Prostate gland (tissue), 2 donors: ENCODE measurements around the gene BACE2. TPM values are rescaled to one million over a fixed set of nuclear protein-coding genes. Genes with fewer than 3 reads are reported as not detected.

Source experiments
- DNase-seq: peaks from one replicate; pipeline ENCODE4 v3.0.0-alpha.2; 2019; ENCODE audit warnings: low spot score
- H3K27ac ChIP-seq, 2 donors: fragments of 200-600 bp; sonication (generic); 2 replicates each; pipeline ENCODE4 v1.5.1; 2017 to 2019
- H3K27me3 ChIP-seq: fragments of 200-600 bp; sonication (generic); replicated peaks from 2 replicates; pipeline ENCODE4 v1.5.1; 2019; ENCODE audit not compliant: insufficient read depth
- H3K36me3 ChIP-seq, 2 donors: fragments of 200-600 bp; sonication (generic); 1 replicate in 1 of 2; 2 replicates in 1 of 2; pipeline versions ENCODE4 v1.5.1 to v1.8.1; 2017 to 2019
- H3K4me1 ChIP-seq: fragments of 200-600 bp; sonication (generic); replicated peaks from 2 replicates; pipeline ENCODE4 v1.5.1; 2019
- H3K4me3 ChIP-seq, 2 donors: fragments of 200-600 bp; sonication (generic); 2 replicates each; pipeline ENCODE4 v1.5.1; 2017 to 2019
- H3K9me3 ChIP-seq: fragments of 200-600 bp; sonication (generic); 2 replicates; pipeline ENCODE4 v1.5.1; 2017
- CTCF ChIP-seq, 4 experiments: fragments of 200-600 bp in 2 of 4; fragments of 450-650 bp in 2 of 4; sonication (generic) in 2 of 4; IDR thresholded peaks; 1 replicate in 3 of 4; 2 replicates in 1 of 4; pipeline ENCODE4 v1.5.1; 2016 to 2019; ENCODE audit warnings: antibody characterized with exemption in 4 of 4, mild to moderate bottlenecking in 2 of 4, moderate library complexity in 2 of 4
- POLR2A ChIP-seq: fragments of 450-650 bp; IDR thresholded peaks from one replicate; pipeline ENCODE4 v1.6.1; 2016; ENCODE audit warnings: antibody characterized with exemption, mild to moderate bottlenecking
- POLR2AphosphoS5 ChIP-seq: sonication (generic); formaldehyde crosslinking; IDR thresholded peaks from one replicate; pipeline ENCODE4 v1.6.1; 2017; ENCODE audit warnings: antibody characterized with exemption
- WGBS: methylation state at CpG from one replicate; pipeline ENCODE4 v1.1.5; 2018; 5-methylcytosine and 5-hydroxymethylcytosine counted together
- intact Hi-C: fragments of 100-400 bp; cut with DNase I; formaldehyde crosslinking; loops from one replicate; pipeline ENCODE4 v1.14.2; 2022
- total RNA-seq, 2 donors: library from RNA; depleted of rRNA; stranded (reverse); fragments of >200 nt; gene quantifications; one replicate each; pipeline ENCODE4 v1.1.0, GENCODE V29; 2016

Gene BACE2
- total RNA-seq, 2 donors from 2014 or later = 103 to 119 TPM

- Histone ChIP-seq H3K9me3 (no peaks in the 10 kb centered on the region), H3K36me3 (no peaks in the 10 kb centered on the region), H3K4me1 (no peaks in the 10 kb centered on the region), H3K27ac (peak overlapping the region; percentile 95 to 96), H3K27me3 (no peaks in the 10 kb centered on the region), H3K4me3 (peak overlapping the region; percentile 76 to 90)
- 0% methylated on average over 3 of the region's 3 CpGs for WGBS
- TF ChIP-seq POLR2AphosphoS5 (no peak), CTCF (IDR thresholded peaks at IDR 0.05) (no peak), POLR2A (no peak)
- intact Hi-C loops = loop anchor here (5.0 to 10.0 kb wide), 2 partner anchors 256 to 288 kb away; partner anchors contain the start of gene MX1
- no peak for DNase-seq
Observed at GRCh38 chr21:41169258-41169576, 1.3 kb downstream of the BACE2 start.

DNA sequence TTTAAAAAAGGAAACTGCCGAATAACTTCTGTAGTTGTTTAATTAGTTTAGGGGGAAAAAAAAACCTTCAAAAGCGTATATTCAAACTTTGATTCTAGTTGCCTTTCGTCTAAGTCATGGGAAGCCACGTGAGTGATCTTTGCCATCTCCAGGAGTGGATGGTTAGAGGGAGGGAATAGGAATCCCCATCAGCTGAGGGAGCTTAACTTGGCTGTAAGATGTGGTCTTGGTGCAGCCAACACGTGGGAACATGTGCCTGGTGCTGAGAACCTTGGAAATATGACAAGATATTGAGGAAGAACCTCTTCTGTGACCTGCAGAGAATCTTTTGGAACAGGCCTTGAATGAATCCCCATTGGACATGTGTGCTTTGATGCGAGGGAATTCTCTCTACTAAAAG lies 1.7 kb downstream of the BACE2 start:
- DNase-seq = no peak

GRCh38 chr21:41170442-41170841 lies 2.5 kb downstream of the BACE2 start:
- H3K4me1 ChIP-seq = no peaks in the 10 kb centered on the region
- no peak for DNase-seq
- TF ChIP-seq CTCF (IDR thresholded peaks at IDR 0.05) (peak in 3 of 4 experiments; percentile 18 to 74 (median 56)), POLR2A (no peak), POLR2AphosphoS5 (peak; percentile 7)
- 36% methylated on average over 2 of the region's 2 CpGs for WGBS
- no peaks in the 10 kb centered on the region for H3K9me3 ChIP-seq
- H3K4me3 ChIP-seq = no peak overlapping the region
- no peaks in the 10 kb centered on the region for H3K36me3 ChIP-seq
- intact Hi-C loops = no loop called here
- H3K27ac ChIP-seq = peak overlapping the region; percentile 78 to 95
- H3K27me3 ChIP-seq = no peaks in the 10 kb centered on the region

More for the DNA sequence above, 1.7 kb downstream of the BACE2 start:
- Histone ChIP-seq H3K27me3 (no peaks in the 10 kb centered on the region), H3K4me3 (peak overlapping the region; percentile 76 to 90), H3K27ac (peak overlapping the region; percentile 95 to 96), H3K4me1 (no peaks in the 10 kb centered on the region), H3K36me3 (no peaks in the 10 kb centered on the region), H3K9me3 (no peaks in the 10 kb centered on the region)
- 58% methylated on average over 6 of the region's 6 CpGs for WGBS
- TF ChIP-seq POLR2AphosphoS5 (peak; percentile 30), CTCF (IDR thresholded peaks at IDR 0.05) (no peak)
- intact Hi-C loops = loop anchor here (5.0 to 10.0 kb wide), 2 partner anchors 255 to 288 kb away; partner anchors contain the start of gene MX1

GRCh38 chr21:41170859-41171609 lies 3.1 kb downstream of the BACE2 start:
- intact Hi-C loops = no loop called here
- no peaks in the 10 kb centered on the region for H3K9me3 ChIP-seq
- no peak overlapping the region for H3K4me3 ChIP-seq
- 51% methylated on average over 15 of the region's 15 CpGs for WGBS
- no peaks in the 10 kb centered on the region for H3K4me1 ChIP-seq
- DNase-seq = peak; percentile 84
- peak overlapping the region; percentile 78 to 95 for H3K27ac ChIP-seq
- TF ChIP-seq CTCF (IDR thresholded peaks at IDR 0.05) (no peak), POLR2AphosphoS5 (peak; percentile 91), POLR2A (peak; percentile 72)
- H3K27me3 ChIP-seq = no peaks in the 10 kb centered on the region
- H3K36me3 ChIP-seq = no peaks in the 10 kb centered on the region

- no peak overlapping the region for H3K27ac ChIP-seq
- H3K4me1 ChIP-seq = no peaks in the 10 kb centered on the region
Observed at GRCh38 chr21:41175080-41175479, 7.1 kb downstream of the BACE2 start.

More at GRCh38 chr21:41175080-41175479, 7.1 kb downstream of the BACE2 start:
- H3K36me3 ChIP-seq = no peaks in the 10 kb centered on the region
- no peak overlapping the region for H3K4me3 ChIP-seq
- H3K9me3 ChIP-seq = no peaks in the 10 kb centered on the region
- intact Hi-C loops = no loop called here
- WGBS = 73% methylated on average over 6 of the region's 6 CpGs
- no peak for TF ChIP-seq POLR2AphosphoS5
- no peak for TF ChIP-seq CTCF (IDR thresholded peaks at IDR 0.05)
- TF ChIP-seq POLR2A = no peak
- no peak for DNase-seq
- H3K27me3 ChIP-seq = no peaks in the 10 kb centered on the region
